Fibroblast of skin of right quadriceps (primary cell): ENCODE data around the gene ZNF566.
"Not testable (repeated sequence)": the region's sequence is repeated elsewhere in the genome, so short reads cannot be mapped to it uniquely, and the experiment has no call there.

Source experiments
- DNase-seq: peaks from one replicate; pipeline ENCODE4 v3.0.0-alpha.2; 2013

ZNF566 gene

GRCh38 chr19:36489118-36489919 lies at the start of gene ZNF566:
Gene ZNF566, minus strand, starts transcription at chr19:36489561. Its CDS starts 13,004 bp downstream, at chr19:36476557.
- DNase-seq, result peak; percentile 96

- DNase-seq, result no peak
These were observed 39.7 kb upstream of the ZNF566 start for GRCh38 chr19:36528921-36529518.

- DNase-seq, result peak; percentile 97
These were observed 39.0 kb upstream of the ZNF566 start, which contains the start of gene ZNF260 for GRCh38 chr19:36528194-36528920. Gene ZNF260, minus strand, starts transcription at chr19:36528271. Its CDS starts 13,033 bp downstream, at chr19:36515238.

GRCh38 chr19:36527873-36528193 lies 38.5 kb upstream of the ZNF566 start:
- no peak for DNase-seq

GRCh38 chr19:36527341-36527740 lies 38.0 kb upstream of the ZNF566 start:
- DNase-seq, result no peak

GRCh38 chr19:36526581-36526980 lies 37.2 kb upstream of the ZNF566 start:
- no peak for DNase-seq

GRCh38 chr19:36524617-36525016 lies 35.3 kb upstream of the ZNF566 start:
- DNase-seq, result no peak

- DNase-seq, result no peak
These were observed 24.8 kb upstream of the ZNF566 start for GRCh38 chr19:36514012-36514612.

- no peak for DNase-seq
These were observed 19.0 kb upstream of the ZNF566 start for GRCh38 chr19:36508325-36508724.

GRCh38 chr19:36501973-36502372 lies 12.6 kb upstream of the ZNF566 start:
- DNase-seq, result no peak

GRCh38 chr19:36497001-36497400 lies 7.6 kb upstream of the ZNF566 start:
- DNase-seq, result no peak

GRCh38 chr19:36492689-36493453 lies 3.5 kb upstream of the ZNF566 start:
- DNase-seq, result peak; percentile 18

- DNase-seq, result not testable (repeated sequence)
These were observed 1.5 kb upstream of the ZNF566 start for GRCh38 chr19:36490846-36491245.

- DNase-seq, result peak; percentile 94
These were observed 607 bp upstream of the ZNF566 start for GRCh38 chr19:36489920-36490415.

GRCh38 chr19:36488846-36489117 lies 579 bp downstream of the ZNF566 start:
- peak; percentile 3 for DNase-seq

- no peak for DNase-seq
These were observed 1.1 kb downstream of the ZNF566 start for GRCh38 chr19:36488118-36488845.

- no peak for DNase-seq
These were observed 5.7 kb downstream of the ZNF566 start for GRCh38 chr19:36483653-36484052.

GRCh38 chr19:36482876-36483275 lies 6.5 kb downstream of the ZNF566 start:
- DNase-seq, result no peak

- no peak for DNase-seq
These were observed 29.3 kb downstream of the ZNF566 start for GRCh38 chr19:36460046-36460445.

GRCh38 chr19:36456831-36457230 lies 32.5 kb downstream of the ZNF566 start:
- no peak for DNase-seq

- no peak for DNase-seq
These were observed 40.2 kb downstream of the ZNF566 start for GRCh38 chr19:36449059-36449670.
